HepG2 (cell line): Measurements from ENCODE around the gene EIF3A. TPM values are rescaled to one million over a fixed set of nuclear protein-coding genes. Genes with fewer than 3 reads are reported as not detected.

Experiments used
- ATAC-seq: fragments of 200-7000 bp; cut with Tn5 transposase; 3 replicates; pipeline ENCODE4 v1.9.1; 2020; ENCODE audit warnings: mild to moderate bottlenecking, moderate library complexity
- BruUV-seq: library from RNA; stranded (reverse); fragments of 400-500 nt; replicated peaks from 2 replicates; lab custom pipeline; 2021; lab: Mats Ljungman, UMichigan
- CTCF ChIA-PET: fragments of 300-600 bp; formaldehyde crosslinking; extraction: SDS; loops from one replicate; lab custom pipeline; 2021; ENCODE audit warnings: low total read pairs, inconsistent platforms, low intra/inter-chr PET ratio; lab: Yijun Ruan, JAX
- POLR2A ChIA-PET: fragments of 350-600 bp; sonication (Branson Sonifier 250); formaldehyde crosslinking; loops from one replicate; lab custom pipeline; 2020; ENCODE audit warnings: antibody characterized with exemption, inconsistent platforms; lab: Yijun Ruan, JAX
- DNase-seq: peaks from one replicate; pipeline ENCODE4 v3.0.0-alpha.2; 2015; ENCODE audit warnings: low spot score
- FAIRE-seq: peaks from 3 replicates; lab custom pipeline; 2011; peaks lifted over from hg19 to GRCh38; lab: Jason Lieb, UNC
- H2AFZ ChIP-seq: one replicate; pipeline ENCODE4 v1.6.1; 2011; ENCODE audit warnings: low read length, inconsistent platforms
- H3K27ac ChIP-seq: fragments of 300-600 bp; 3 replicates; pipeline ENCODE4 v1.8.0; 2011; ENCODE audit warnings: mixed run types, mild to moderate bottlenecking, mixed read lengths, low read length, inconsistent platforms; ENCODE audit not compliant: insufficient read depth; ENCODE audit errors: extremely low read length
- H3K27me3 ChIP-seq, 2 experiments: fragments of 200-600 bp in 1 of 2; 2 replicates in 1 of 2; 3 replicates in 1 of 2; pipeline versions ENCODE4 v1.6.0 to v1.8.0; 2011; ENCODE audit warnings: low read length in 2 of 2, mild to moderate bottlenecking in 2 of 2, moderate library complexity in 2 of 2, inconsistent platforms in 1 of 2; ENCODE audit not compliant: insufficient read depth in 2 of 2, control insufficient read depth in 1 of 2
- H3K36me3 ChIP-seq, 2 experiments: fragments of 200-600 bp in 1 of 2; replicated peaks in 1 of 2; 2 replicates in 1 of 2; 3 replicates in 1 of 2; pipeline versions ENCODE4 v1.5.1 to v1.8.0; 2011; ENCODE audit warnings: low read length in 2 of 2, inconsistent platforms in 1 of 2; ENCODE audit not compliant: insufficient read depth in 2 of 2, control insufficient read depth in 1 of 2
- H3K4me1 ChIP-seq: 2 replicates; pipeline ENCODE4 v1.5.1; 2012; ENCODE audit warnings: low read length, inconsistent platforms; ENCODE audit not compliant: insufficient read depth
- H3K4me2 ChIP-seq: 2 replicates; pipeline ENCODE4 v1.6.0; 2011; ENCODE audit warnings: low read depth, low read length, inconsistent platforms
- H3K4me3 ChIP-seq, 3 experiments: fragments of 200-600 bp in 1 of 3; sonication (generic), shearing (Covaris generic) in 1 of 3; replicated peaks in 1 of 3; 2 replicates each; pipeline ENCODE4 v1.5.1; 2011 to 2016; ENCODE audit warnings: low read length in 3 of 3, inconsistent platforms in 2 of 3, low read depth in 2 of 3, mild to moderate bottlenecking in 2 of 3, control low read depth in 1 of 3, mixed read lengths in 1 of 3; ENCODE audit not compliant: insufficient read depth in 1 of 3
- H3K79me2 ChIP-seq: one replicate; pipeline ENCODE4 v1.6.1; 2011; ENCODE audit warnings: low read length, inconsistent platforms; ENCODE audit not compliant: insufficient read depth
- H3K9ac ChIP-seq: 2 replicates; pipeline ENCODE4 v1.6.0; 2011; ENCODE audit warnings: mild to moderate bottlenecking, low read depth, low read length, inconsistent platforms; ENCODE audit not compliant: insufficient read depth
- H3K9me3 ChIP-seq: 2 replicates; pipeline ENCODE4 v1.5.1; 2012; ENCODE audit warnings: mild to moderate bottlenecking, low read length
- H4K20me1 ChIP-seq: 2 replicates; pipeline ENCODE4 v1.6.0; 2011; ENCODE audit warnings: inconsistent platforms, mild to moderate bottlenecking, low read length, moderate library complexity; ENCODE audit not compliant: insufficient read depth
- GTF2F1 ChIP-seq: fragments of 150-350 bp; IDR thresholded peaks from 2 replicates; pipeline ENCODE4 v1.6.1; 2014; ENCODE audit warnings: low read length
- POLR2G ChIP-seq: fragments of 200-400 bp; formaldehyde crosslinking; IDR thresholded peaks from 2 replicates; pipeline ENCODE4 v1.6.1; 2018; ENCODE audit warnings: mild to moderate bottlenecking, low read depth, low read length, moderate library complexity
- ZBTB34 ChIP-seq: sonication (generic); formaldehyde crosslinking; IDR thresholded peaks from 2 replicates; pipeline ENCODE4 v1.8.0; 2022; ENCODE audit warnings: mild to moderate bottlenecking, missing genetic modification reagents
- ZFP37 ChIP-seq: sonication (generic); formaldehyde crosslinking; IDR thresholded peaks from 2 replicates; pipeline ENCODE4 v1.4.0; 2020; ENCODE audit warnings: missing genetic modification reagents, borderline replicate concordance
- ZIK1 ChIP-seq: sonication (generic); formaldehyde crosslinking; IDR thresholded peaks from 2 replicates; pipeline ENCODE4 v1.5.0; 2020; ENCODE audit warnings: mild to moderate bottlenecking, low read depth, missing genetic modification reagents, borderline replicate concordance
- ZNF207 ChIP-seq: fragments of 450-650 bp; IDR thresholded peaks from 2 replicates; pipeline ENCODE4 v1.6.1; 2016; ENCODE audit warnings: antibody characterized with exemption, borderline replicate concordance
- ZNF414 ChIP-seq: sonication (generic); formaldehyde crosslinking; IDR thresholded peaks from 2 replicates; pipeline ENCODE4 v1.5.0; 2020; ENCODE audit warnings: missing genetic modification reagents
- ZNF451 ChIP-seq: sonication (generic); formaldehyde crosslinking; IDR thresholded peaks from 2 replicates; pipeline ENCODE4 v1.5.0; 2020; ENCODE audit warnings: mild to moderate bottlenecking, missing genetic modification reagents
- ZNF512B ChIP-seq: sonication (generic); formaldehyde crosslinking; IDR thresholded peaks from 2 replicates; pipeline ENCODE4 v1.5.1; 2020; ENCODE audit warnings: missing genetic modification reagents, mild to moderate bottlenecking, borderline replicate concordance
- ZSCAN12 ChIP-seq: sonication (generic); formaldehyde crosslinking; IDR thresholded peaks from 2 replicates; pipeline ENCODE4 v1.9.0; 2021; ENCODE audit warnings: mild to moderate bottlenecking, missing genetic modification reagents
- WGBS: methylation state at CpG from one replicate; pipeline ENCODE4 v1.1.6; 2017; ENCODE audit warnings: low lambda C conversion rate; 5-methylcytosine and 5-hydroxymethylcytosine counted together
- in situ Hi-C: cut with HindIII; loops from 2 replicates; pipeline ENCODE4 v1.10.0; 2017; ENCODE audit warnings: low pct_unique_long_range_greater_than_20kb; ENCODE audit not compliant: extremely low pct_ligation_motif_present
- intact Hi-C: fragments of 100-400 bp; cut with micrococcal nuclease; formaldehyde crosslinking; loops from one replicate; pipeline ENCODE4 v1.10.0; 2022; ENCODE audit not compliant: unreplicated experiment
- polyA plus RNA-seq, 8 experiments: library from polyadenylated mRNA; depleted of rRNA in 3 of 8; stranded (reverse) in 7 of 8; unstranded in 1 of 8; fragments of >200 nt; fragmentation: Illumina TruSeq in 4 of 8; extraction: Trizol in 4 of 8; gene quantifications; 2 replicates each; pipeline versions ENCODE4 v1.2.1 to v1.2.3, GENCODE V29; 2011 to 2016; ENCODE audit warnings: low read depth in 4 of 8, missing spikeins in 1 of 8, mixed read lengths in 1 of 8; ENCODE audit not compliant: insufficient read depth in 1 of 8
- total RNA-seq, 5 experiments: library from RNA; depleted of rRNA; stranded (reverse); fragments of >200 nt; fragmentation: Illumina TruSeq; extraction: Trizol; gene quantifications; 2 replicates each; pipeline ENCODE4 v1.2.3, GENCODE V29; 2016; ENCODE audit warnings: low read depth in 1 of 5

EIF3A gene
- total and polyA plus RNA-seq, 2 of the 13 experiments (the other 11 are each of a cell fraction or from before 2014, with no cell fraction given) = 25.6 to 117 TPM

- ATAC-seq (no peak), DNase-seq (no peak), FAIRE-seq (no peak)
- TF ChIP-seq ZSCAN12 (CRISPR knock-in tag) (no peak), ZNF512B (CRISPR knock-in tag) (no peak)
- ChIA-PET CTCF (no interaction called here), POLR2A (no interaction called here)
- 5% methylated on average over 1 of the region's 2 CpGs for WGBS
- H3K4me2 ChIP-seq = no peak overlapping the region
- H4K20me1 ChIP-seq = no peaks in the 10 kb centered on the region
- peaks cover 0 to 12% of the 10 kb centered on the region in 2 experiments; a peak in 1 of 5 replicates for H3K27me3 ChIP-seq
- intact Hi-C loops (no loop called here), in situ Hi-C loops (no loop called here)
- BruUV-seq = no TSS peak
- no peaks in the 10 kb centered on the region for H3K4me1 ChIP-seq
- H3K79me2 ChIP-seq = no peaks in the 10 kb centered on the region
- H3K4me3 ChIP-seq = no peak overlapping the region
- no peak overlapping the region for H3K9ac ChIP-seq
- no peak overlapping the region for H2AFZ ChIP-seq
- no peaks in the 10 kb centered on the region for H3K36me3 ChIP-seq
- no peaks in the 10 kb centered on the region for H3K9me3 ChIP-seq
- no peak overlapping the region for H3K27ac ChIP-seq
Observed at GRCh38 chr10:118992496-118992895, 88.1 kb downstream of the EIF3A start.

GRCh38 chr10:118990326-118990725 lies 90.3 kb downstream of the EIF3A start:
- intact Hi-C loops (no loop called here), in situ Hi-C loops (no loop called here)
- Histone ChIP-seq H4K20me1 (no peaks in the 10 kb centered on the region), H3K4me1 (no peaks in the 10 kb centered on the region), H3K36me3 (no peaks in the 10 kb centered on the region), H3K27ac (no peak overlapping the region), H3K4me3 (no peak overlapping the region), H3K79me2 (no peaks in the 10 kb centered on the region), H2AFZ (no peak overlapping the region), H3K9ac (no peak overlapping the region), H3K27me3 (peaks cover 0 to 8% of the 10 kb centered on the region in 2 experiments; a peak in 1 of 5 replicates), H3K4me2 (no peak overlapping the region), H3K9me3 (peaks cover 6% of the 10 kb centered on the region; the same call in 1 of the 2 replicates)
- FAIRE-seq = no peak
- ChIA-PET POLR2A (no interaction called here), CTCF (no interaction called here)
- BruUV-seq = no TSS peak
- no peak for DNase-seq
- WGBS = 2% methylated on average over 1 of the region's 1 CpG
- no peak for ATAC-seq
- TF ChIP-seq POLR2G (no peak), ZFP37 (CRISPR knock-in tag) (no peak), ZNF207 (no peak), ZNF451 (no peak), ZNF414 (CRISPR knock-in tag) (no peak), ZIK1 (no peak), ZBTB34 (CRISPR knock-in tag) (no peak), GTF2F1 (no peak)
